Stromal cell of bone marrow (primary cell): ENCODE measurements around the gene MSGN1.
A peak's percentile ranks its signal among the peaks of the same experiment; 100 is the strongest.

Experiments
- DNase-seq: peaks from one replicate; pipeline ENCODE4 v3.0.0-alpha.2; 2012; ENCODE audit warnings: low read depth

The MSGN1 gene

GRCh38 chr2:17849275-17849674 lies 33.0 kb downstream of the MSGN1 start:
- no peak for DNase-seq

GRCh38 chr2:17850151-17850550 lies 33.9 kb downstream of the MSGN1 start:
- no peak for DNase-seq

- peak; percentile 56 for DNase-seq
Measured at GRCh38 chr2:17851731-17852585, 35.7 kb downstream of the MSGN1 start.

GRCh38 chr2:17853799-17854198 lies 37.5 kb downstream of the MSGN1 start:
- no peak for DNase-seq

GRCh38 chr2:17857021-17857420 lies 40.8 kb downstream of the MSGN1 start:
- peak; percentile 22 for DNase-seq

DNA sequence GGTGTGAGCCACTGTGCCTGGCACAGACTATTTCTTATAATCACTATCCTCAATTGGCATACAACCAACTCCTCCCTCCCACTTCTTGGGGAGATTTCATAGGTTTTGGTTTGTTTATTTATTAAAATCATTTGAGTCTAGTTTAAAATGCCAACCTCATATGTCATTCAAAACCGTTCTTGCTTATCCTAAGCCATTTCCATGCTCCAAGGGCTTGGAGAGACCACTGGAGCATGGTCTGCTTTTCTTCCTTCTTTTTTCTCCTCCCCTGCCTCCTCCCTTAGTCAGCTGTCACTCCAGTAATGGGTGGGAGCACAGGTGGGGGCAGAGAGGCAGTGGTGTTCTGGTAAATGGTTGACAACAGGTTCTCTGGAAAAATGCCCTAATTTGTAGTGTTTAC lies 41.8 kb downstream of the MSGN1 start:
- DNase-seq = no peak

GRCh38 chr2:17863539-17863938 lies 47.3 kb downstream of the MSGN1 start:
- DNase-seq = no peak

DNA sequence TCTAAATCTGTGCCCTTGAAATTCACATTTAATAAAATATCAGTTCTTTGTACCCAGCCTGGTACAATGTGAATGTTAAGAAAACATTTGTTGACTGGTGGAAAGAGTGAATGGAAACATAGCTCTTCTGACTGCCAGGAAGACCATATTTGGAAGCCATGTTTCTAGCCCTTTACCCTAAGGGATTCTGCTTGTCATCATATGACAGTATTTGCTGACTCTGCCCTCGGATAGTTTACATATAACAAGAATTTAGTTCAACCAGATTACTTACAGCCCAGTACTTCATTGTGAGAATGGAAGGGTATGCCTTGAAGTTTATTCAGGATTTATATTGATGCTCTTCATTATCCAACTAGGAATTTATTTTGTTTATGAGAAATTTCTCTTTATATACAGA lies 48.4 kb downstream of the MSGN1 start:
- no peak for DNase-seq

- no peak for DNase-seq
Measured at GRCh38 chr2:17867133-17867532, 50.9 kb downstream of the MSGN1 start.
